ENCODE data around the gene RNPEPL1.

RNPEPL1 gene

GRCh38 chr2:240574386-240575100, 6.3 kb downstream of the RNPEPL1 start:
- TF ChIP-seq CTCF (IDR thresholded peaks at IDR 0.05; ENCODE audit: unreplicated experiment in 3 of 3): no peak
- no peaks in the 10 kb centered on the region for H3K9me3 Mint-ChIP-seq
- H3K27ac Mint-ChIP-seq: no peak overlapping the region
- no peaks in the 10 kb centered on the region for H3K36me3 Mint-ChIP-seq (ENCODE audit: low read depth)
- no peak overlapping the region for H3K4me3 Mint-ChIP-seq
- H3K27me3 Mint-ChIP-seq (ENCODE audit: low read depth): no peaks in the 10 kb centered on the region
- H3K4me1 Mint-ChIP-seq: no peaks in the 10 kb centered on the region

GRCh38 chr2:240575101-240575965, 7.0 kb downstream of the RNPEPL1 start:
- H3K9me3 Mint-ChIP-seq: no peaks in the 10 kb centered on the region
- H3K27me3 Mint-ChIP-seq (ENCODE audit: low read depth): no peaks in the 10 kb centered on the region
- H3K4me1 Mint-ChIP-seq: no peaks in the 10 kb centered on the region
- H3K36me3 Mint-ChIP-seq (ENCODE audit: low read depth): peaks cover 5% of the 10 kb centered on the region
- H3K27ac Mint-ChIP-seq: no peak overlapping the region
- no peak for TF ChIP-seq CTCF (IDR thresholded peaks at IDR 0.05; ENCODE audit: unreplicated experiment in 3 of 3)
- no peak overlapping the region for H3K4me3 Mint-ChIP-seq

- no peaks in the 10 kb centered on the region for H3K4me1 Mint-ChIP-seq
- H3K27ac Mint-ChIP-seq: no peak overlapping the region
- H3K27me3 Mint-ChIP-seq (ENCODE audit: low read depth): no peaks in the 10 kb centered on the region
- TF ChIP-seq CTCF (IDR thresholded peaks at IDR 0.05; ENCODE audit: unreplicated experiment in 3 of 3): no peak
- H3K4me3 Mint-ChIP-seq: no peak overlapping the region
- H3K9me3 Mint-ChIP-seq: no peaks in the 10 kb centered on the region
- peaks cover 12% of the 10 kb centered on the region for H3K36me3 Mint-ChIP-seq (ENCODE audit: low read depth)
Observed at GRCh38 chr2:240576036-240576435, 7.8 kb downstream of the RNPEPL1 start.

DNA sequence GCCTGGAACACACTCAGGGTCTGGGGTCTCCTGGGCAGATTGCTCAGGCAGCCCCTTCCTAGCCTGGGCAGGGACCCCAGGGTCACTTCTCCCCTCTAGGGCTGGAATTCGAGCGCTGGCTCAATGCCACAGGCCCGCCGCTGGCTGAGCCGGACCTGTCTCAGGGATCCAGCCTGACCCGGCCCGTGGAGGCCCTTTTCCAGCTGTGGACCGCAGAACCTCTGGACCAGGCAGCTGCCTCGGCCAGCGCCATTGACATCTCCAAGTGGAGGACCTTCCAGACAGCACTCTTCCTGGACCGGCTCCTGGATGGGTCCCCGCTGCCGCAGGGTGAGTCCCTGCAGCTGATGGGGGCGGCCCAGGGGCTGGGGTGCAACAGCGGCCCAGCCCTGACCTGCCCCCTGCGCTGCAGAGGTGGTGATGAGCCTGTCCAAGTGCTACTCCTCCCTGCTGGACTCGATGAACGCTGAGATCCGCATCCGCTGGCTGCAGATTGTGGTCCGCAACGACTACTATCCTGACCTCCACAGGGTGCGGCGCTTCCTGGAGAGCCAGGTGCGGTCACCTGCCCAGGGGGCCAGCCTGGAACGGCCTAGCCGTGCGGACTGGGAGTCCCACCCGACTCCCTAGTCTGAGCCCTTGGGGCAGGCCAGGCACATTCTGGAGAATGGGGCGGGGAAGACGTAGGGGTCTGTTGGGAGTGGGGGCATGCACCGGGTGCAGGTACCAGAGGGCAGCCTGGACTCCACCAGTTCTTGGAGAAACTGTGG, 8.3 kb downstream of the RNPEPL1 start:
- Mint-ChIP-seq H3K9me3 (no peaks in the 10 kb centered on the region), H3K27ac (no peak overlapping the region), H3K36me3 (ENCODE audit: low read depth) (peaks cover 18% of the 10 kb centered on the region), H3K4me3 (no peak overlapping the region), H3K27me3 (ENCODE audit: low read depth) (no peaks in the 10 kb centered on the region), H3K4me1 (no peaks in the 10 kb centered on the region)
- TF ChIP-seq CTCF (IDR thresholded peaks at IDR 0.05; ENCODE audit: unreplicated experiment in 3 of 3): no peak

GRCh38 chr2:240577281-240578109, 9.2 kb downstream of the RNPEPL1 start:
- TF ChIP-seq CTCF (IDR thresholded peaks at IDR 0.05; ENCODE audit: unreplicated experiment in 3 of 3): no peak
- H3K4me1 Mint-ChIP-seq: peaks cover 5% of the 10 kb centered on the region
- H3K36me3 Mint-ChIP-seq (ENCODE audit: low read depth): peaks cover 27% of the 10 kb centered on the region
- H3K9me3 Mint-ChIP-seq: no peaks in the 10 kb centered on the region
- H3K4me3 Mint-ChIP-seq: no peak overlapping the region
- no peaks in the 10 kb centered on the region for H3K27me3 Mint-ChIP-seq (ENCODE audit: low read depth)
- H3K27ac Mint-ChIP-seq: no peak overlapping the region
